HuH-7.5 (cell line): ENCODE data around the gene ENTPD6.
"Not testable (repeated sequence)": the region's sequence is repeated elsewhere in the genome, so short reads cannot be mapped to it uniquely, and the experiment has no call there.

ENCODE experiments used
- DNase-seq: peaks from one replicate; pipeline ENCODE4 v3.0.0; 2011; ENCODE audit warnings: low spot score

The ENTPD6 gene

GRCh38 chr20:25195014-25195961 is at the start of gene ENTPD6:
ENTPD6 (plus strand) TSS chr20:25195712; CDS start chr20:25206537, 10,825 bp downstream.
- peak; percentile 98 for DNase-seq

- DNase-seq, result no peak
Measured at GRCh38 chr20:25146976-25147375, 48.5 kb upstream of the ENTPD6 start.

- no peak for DNase-seq
Measured at GRCh38 chr20:25147716-25148115, 47.8 kb upstream of the ENTPD6 start.

- DNase-seq, result no peak
Measured at GRCh38 chr20:25148181-25148981, 47.1 kb upstream of the ENTPD6 start.

GRCh38 chr20:25148982-25149846 is 46.3 kb upstream of the ENTPD6 start:
- no peak for DNase-seq

- no peak for DNase-seq
Measured at GRCh38 chr20:25150016-25150415, 45.5 kb upstream of the ENTPD6 start.

GRCh38 chr20:25158043-25158442 is 37.5 kb upstream of the ENTPD6 start:
- no peak for DNase-seq

- DNase-seq, result no peak
Measured at GRCh38 chr20:25160467-25160866, 35.0 kb upstream of the ENTPD6 start.

GRCh38 chr20:25160897-25161296 is 34.6 kb upstream of the ENTPD6 start:
- DNase-seq, result no peak

GRCh38 chr20:25165128-25165527 is 30.4 kb upstream of the ENTPD6 start:
- DNase-seq, result no peak

GRCh38 chr20:25166105-25166782 is 29.3 kb upstream of the ENTPD6 start:
- not testable (repeated sequence) for DNase-seq

GRCh38 chr20:25173321-25173720 is 22.2 kb upstream of the ENTPD6 start:
- DNase-seq, result no peak

- no peak for DNase-seq
Measured at GRCh38 chr20:25173886-25174308, 21.6 kb upstream of the ENTPD6 start.

- no peak for DNase-seq
Measured at GRCh38 chr20:25176184-25176583, 19.3 kb upstream of the ENTPD6 start.

- DNase-seq, result no peak
Measured at GRCh38 chr20:25177890-25178321, 17.6 kb upstream of the ENTPD6 start.

GRCh38 chr20:25178563-25179438 is 16.7 kb upstream of the ENTPD6 start:
- DNase-seq, result peak; percentile 62

- no peak for DNase-seq
Measured at GRCh38 chr20:25179439-25180089, 15.9 kb upstream of the ENTPD6 start.

GRCh38 chr20:25184391-25184790 is 11.1 kb upstream of the ENTPD6 start:
- not testable (repeated sequence) for DNase-seq

GRCh38 chr20:25187220-25187619 is 8.3 kb upstream of the ENTPD6 start:
- no peak for DNase-seq

- DNase-seq, result no peak
Measured at GRCh38 chr20:25187635-25188034, 7.9 kb upstream of the ENTPD6 start.
